H1 (cell line): ENCODE data around the gene PXMP4. TPM values are rescaled to one million over a fixed set of nuclear protein-coding genes. Genes with fewer than 3 reads are reported as not detected.
A peak's percentile ranks its signal among the peaks of the same experiment; 100 is the strongest.

Experiments used
- CHD7 ChIP-seq: fragments of 300-600 bp; sonication (generic); IDR thresholded peaks from 2 replicates; pipeline ENCODE4 v1.7.1; 2012; ENCODE audit warnings: low read length, moderate library complexity, mild to moderate bottlenecking, inconsistent platforms; ENCODE audit not compliant: insufficient replicate concordance
- CREB1 ChIP-seq: IDR thresholded peaks from 2 replicates; pipeline ENCODE4 v1.6.1; 2012; ENCODE audit warnings: inconsistent platforms
- E2F6 ChIP-seq: IDR thresholded peaks from 2 replicates; pipeline ENCODE4 v1.6.1; 2012; ENCODE audit warnings: inconsistent platforms
- HDAC2 ChIP-seq, 2 experiments: fragments of 300-600 bp in 1 of 2; sonication (generic) in 1 of 2; IDR thresholded peaks; 2 replicates each; pipeline ENCODE4 v1.6.1; 2011 to 2012; ENCODE audit warnings: low read depth in 2 of 2, low read length in 2 of 2, mild to moderate bottlenecking in 2 of 2, moderate library complexity in 2 of 2, borderline replicate concordance in 1 of 2, inconsistent platforms in 1 of 2
- HDAC6 ChIP-seq: IDR thresholded peaks from one replicate; pipeline ENCODE4 v1.7.1; 2012; ENCODE audit warnings: low read depth, mild to moderate bottlenecking, inconsistent platforms, low read length, moderate library complexity
- JUND ChIP-seq: IDR thresholded peaks from 2 replicates; pipeline ENCODE4 v1.6.1; 2011; ENCODE audit warnings: mild to moderate bottlenecking, improper control_type of control experiment, low read length
- MAFK ChIP-seq: IDR thresholded peaks from 2 replicates; pipeline ENCODE4 v1.6.1; 2012; ENCODE audit warnings: low read depth, mild to moderate bottlenecking, improper control_type of control experiment, low read length
- RBBP5 ChIP-seq: IDR thresholded peaks from 2 replicates; pipeline ENCODE4 v1.7.1; 2012; ENCODE audit warnings: low read depth, mild to moderate bottlenecking, inconsistent platforms, low read length, moderate library complexity, borderline replicate concordance
- SIRT6 ChIP-seq: IDR thresholded peaks from one replicate; pipeline ENCODE4 v1.7.1; 2012; ENCODE audit warnings: low read length, inconsistent platforms
- polyA plus RNA-seq, 7 experiments: library from polyadenylated mRNA; depleted of rRNA in 3 of 7; stranded (reverse) in 5 of 7; unstranded in 2 of 7; fragments of >200 nt in 5 of 7; fragments of 200-250 nt in 2 of 7; gene quantifications; 1 replicate in 5 of 7; 2 replicates in 1 of 7; 4 replicates in 1 of 7; pipeline versions ENCODE4 v1.2.1 to v1.2.3, GENCODE V29; 2011 to 2013; ENCODE audit warnings: missing spikeins in 2 of 7, mixed read lengths in 2 of 7
- total RNA-seq: library from RNA; stranded (reverse); fragmentation: NEBNext Ultra II Directional; extraction: Animal tissue kit (Norgen Biotek cat#: 25700); gene quantifications from 2 replicates; pipeline ENCODE4 v1.2.1, GENCODE V29; 2021

PXMP4 gene
- total and polyA plus RNA-seq, 2 of the 8 experiments (the other 6 are each of a cell fraction or from before 2014, with no cell fraction given), result 3.3 to 3.4 TPM

GRCh38 chr20:33674294-33675135 is 45.6 kb downstream of the PXMP4 start, which contains the start of gene NECAB3 (continued):
- TF ChIP-seq CHD7 (no peak), MAFK (no peak), RBBP5 (peak; percentile 46), SIRT6 (no peak), HDAC2 (IDR thresholded peaks at IDR 0.05; ENCODE audit: borderline replicate concordance in 1 of 2, low read depth in 2 of 2, low read length in 2 of 2) (no peak), HDAC6 (no peak), JUND (no peak), E2F6 (no peak), CREB1 (no peak)
